ENCODE results near the gene PLB1.

DNA sequence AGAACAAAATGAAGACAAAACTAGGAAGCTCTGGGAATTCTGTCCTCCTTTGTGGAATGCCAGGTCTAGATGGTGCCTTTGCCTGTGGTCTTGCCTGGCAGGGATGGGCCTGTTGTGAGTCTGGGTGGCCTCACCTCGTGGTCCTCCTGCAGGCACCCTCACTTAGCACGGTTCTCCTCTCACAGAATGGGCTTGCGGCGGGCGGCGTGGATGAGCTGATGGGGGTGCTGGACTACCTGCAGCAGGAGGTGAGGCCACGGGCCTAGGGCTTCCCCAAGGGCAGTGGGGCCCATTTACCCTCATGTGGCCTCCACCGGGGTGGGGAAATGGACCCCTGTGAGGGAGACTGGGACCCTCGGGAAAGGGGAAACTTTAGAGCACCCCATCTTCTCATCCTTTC, 42.3 kb downstream of the PLB1 start:
- no peak for TF ChIP-seq POLR2A (IDR thresholded peaks at IDR 0.05)
- TF ChIP-seq CTCF (IDR thresholded peaks at IDR 0.05), result no peak

Measured in esophagus squamous epithelium (tissue), 4 donors.